Measurements from ENCODE around the gene SIGLEC7. TPM values are rescaled to one million over a fixed set of nuclear protein-coding genes. Genes with fewer than 3 reads are reported as not detected.

The SIGLEC7 gene
- not detected in 2 replicates for total RNA-seq

DNA sequence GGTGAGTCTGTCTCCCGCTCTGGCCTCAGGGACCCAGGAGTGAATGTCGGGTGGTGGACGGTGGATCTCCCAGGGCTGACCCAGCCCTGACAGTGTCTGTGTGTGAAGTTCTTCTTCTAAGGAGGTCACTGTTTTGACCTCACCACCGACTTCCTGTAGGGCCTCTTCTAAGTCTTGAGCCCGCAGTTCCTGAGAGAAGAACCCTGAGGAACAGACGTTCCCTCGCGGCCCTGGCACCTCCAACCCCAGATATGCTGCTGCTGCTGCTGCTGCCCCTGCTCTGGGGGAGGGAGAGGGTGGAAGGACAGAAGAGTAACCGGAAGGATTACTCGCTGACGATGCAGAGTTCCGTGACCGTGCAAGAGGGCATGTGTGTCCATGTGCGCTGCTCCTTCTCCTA is at the start of gene SIGLEC7:
TSS of gene SIGLEC7 (plus strand) at position 183 of the 400 bp plus-strand sequence. CDS start at position 252, 69 bp downstream.
- H3K27me3 ChIP-seq (ENCODE audit: control insufficient read depth, insufficient read depth, low read length), result no peaks in the 10 kb centered on the region
- no peak for FAIRE-seq
- no peak for DNase-seq (ENCODE audit: low read depth)
- TF ChIP-seq, protein P1, sequence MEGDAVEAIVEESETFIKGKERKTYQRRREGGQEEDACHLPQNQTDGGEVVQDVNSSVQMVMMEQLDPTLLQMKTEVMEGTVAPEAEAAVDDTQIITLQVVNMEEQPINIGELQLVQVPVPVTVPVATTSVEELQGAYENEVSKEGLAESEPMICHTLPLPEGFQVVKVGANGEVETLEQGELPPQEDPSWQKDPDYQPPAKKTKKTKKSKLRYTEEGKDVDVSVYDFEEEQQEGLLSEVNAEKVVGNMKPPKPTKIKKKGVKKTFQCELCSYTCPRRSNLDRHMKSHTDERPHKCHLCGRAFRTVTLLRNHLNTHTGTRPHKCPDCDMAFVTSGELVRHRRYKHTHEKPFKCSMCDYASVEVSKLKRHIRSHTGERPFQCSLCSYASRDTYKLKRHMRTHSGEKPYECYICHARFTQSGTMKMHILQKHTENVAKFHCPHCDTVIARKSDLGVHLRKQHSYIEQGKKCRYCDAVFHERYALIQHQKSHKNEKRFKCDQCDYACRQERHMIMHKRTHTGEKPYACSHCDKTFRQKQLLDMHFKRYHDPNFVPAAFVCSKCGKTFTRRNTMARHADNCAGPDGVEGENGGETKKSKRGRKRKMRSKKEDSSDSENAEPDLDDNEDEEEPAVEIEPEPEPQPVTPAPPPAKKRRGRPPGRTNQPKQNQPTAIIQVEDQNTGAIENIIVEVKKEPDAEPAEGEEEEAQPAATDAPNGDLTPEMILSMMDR (IDR thresholded peaks at IDR 0.05; ENCODE audit: insufficient read depth, low read length, severe bottlenecking), result no peak
- H3K36me3 ChIP-seq (ENCODE audit: control insufficient read depth, insufficient read depth, low read length), result no peaks in the 10 kb centered on the region
- no peak within 1 kb of the TSS for H3K4me3 ChIP-seq (ENCODE audit: low read depth, low read length)

DNA sequence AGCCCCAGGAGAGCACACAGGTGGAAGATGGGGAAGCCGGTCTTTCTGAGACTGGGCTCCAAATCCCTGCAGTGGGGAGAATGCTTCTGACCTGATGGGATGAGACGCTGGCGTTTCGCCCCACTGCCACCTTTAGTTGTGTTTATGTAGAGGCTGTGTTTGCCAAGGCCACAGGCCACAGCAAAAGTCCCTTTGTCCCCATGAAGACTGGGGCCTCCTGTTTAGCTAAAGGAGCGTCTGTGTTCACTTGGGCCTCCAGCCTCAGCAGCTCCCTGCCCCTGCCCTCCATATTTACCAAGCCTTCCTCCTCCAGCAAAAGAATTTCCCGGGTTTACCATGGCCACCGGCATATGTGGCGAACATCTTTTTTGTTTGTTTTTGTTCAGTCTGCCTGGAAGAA is 49.0 kb upstream of the SIGLEC7 start:
- peaks cover 4% of the 10 kb centered on the region for H3K36me3 ChIP-seq (ENCODE audit: control insufficient read depth, insufficient read depth, low read length)
- H3K27me3 ChIP-seq (ENCODE audit: control insufficient read depth, insufficient read depth, low read length), result peaks cover 11% of the 10 kb centered on the region
- DNase-seq (ENCODE audit: low read depth) (no peak), FAIRE-seq (no peak)
- TF ChIP-seq, protein P1 (IDR thresholded peaks at IDR 0.05; ENCODE audit: insufficient read depth, low read length, severe bottlenecking), result no peak
- no peak overlapping the region for H3K4me3 ChIP-seq (ENCODE audit: low read depth, low read length)

DNA sequence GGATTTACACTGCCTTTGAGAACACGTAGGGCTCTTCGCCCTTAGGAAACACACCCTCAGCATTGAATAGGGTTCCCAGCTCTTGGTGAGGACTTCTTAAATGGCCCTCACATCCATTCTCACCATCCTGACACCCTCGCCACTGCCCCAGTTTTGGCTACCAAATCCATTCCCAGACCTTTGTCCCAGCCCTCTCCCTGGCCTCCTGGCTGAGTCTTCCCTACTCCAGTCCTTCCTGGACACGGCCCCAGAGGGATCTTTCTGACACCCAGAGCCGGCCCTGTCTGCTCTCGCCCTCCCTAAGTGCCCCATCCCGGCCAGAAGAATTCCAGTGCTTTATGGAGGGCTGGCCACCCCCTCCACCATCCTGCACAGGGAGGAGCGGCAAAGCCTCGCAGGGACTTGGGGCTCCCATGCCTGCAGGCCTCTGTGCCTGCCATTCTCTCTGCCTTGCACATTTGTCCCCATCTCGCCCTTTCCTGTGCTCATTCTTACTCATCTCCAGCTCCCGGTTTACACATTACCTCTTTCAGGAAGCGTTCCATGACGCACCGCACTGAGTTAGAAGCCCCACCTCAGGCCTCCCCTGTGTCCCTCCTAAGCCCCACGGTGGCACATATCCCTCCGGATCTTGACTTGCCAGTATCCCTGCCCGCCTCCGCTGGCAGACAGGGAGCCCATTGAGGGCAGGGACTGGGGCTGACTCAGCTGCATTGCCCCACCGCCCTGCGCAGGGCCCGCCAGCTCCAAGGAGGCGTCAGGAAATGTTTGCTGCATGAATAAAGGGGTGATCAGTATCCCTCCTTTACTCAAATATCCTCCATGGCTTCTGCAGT is 48.4 kb upstream of the SIGLEC7 start:
- Histone ChIP-seq H3K27me3 (ENCODE audit: control insufficient read depth, insufficient read depth, low read length) (peaks cover 11% of the 10 kb centered on the region), H3K36me3 (ENCODE audit: control insufficient read depth, insufficient read depth, low read length) (peaks cover 4% of the 10 kb centered on the region), H3K4me3 (ENCODE audit: low read depth, low read length) (no peak overlapping the region)
- DNase-seq (ENCODE audit: low read depth), result peak; percentile 48
- TF ChIP-seq, protein P1 (IDR thresholded peaks at IDR 0.05; ENCODE audit: insufficient read depth, low read length, severe bottlenecking), result no peak
- FAIRE-seq, result peak; percentile 32

DNA sequence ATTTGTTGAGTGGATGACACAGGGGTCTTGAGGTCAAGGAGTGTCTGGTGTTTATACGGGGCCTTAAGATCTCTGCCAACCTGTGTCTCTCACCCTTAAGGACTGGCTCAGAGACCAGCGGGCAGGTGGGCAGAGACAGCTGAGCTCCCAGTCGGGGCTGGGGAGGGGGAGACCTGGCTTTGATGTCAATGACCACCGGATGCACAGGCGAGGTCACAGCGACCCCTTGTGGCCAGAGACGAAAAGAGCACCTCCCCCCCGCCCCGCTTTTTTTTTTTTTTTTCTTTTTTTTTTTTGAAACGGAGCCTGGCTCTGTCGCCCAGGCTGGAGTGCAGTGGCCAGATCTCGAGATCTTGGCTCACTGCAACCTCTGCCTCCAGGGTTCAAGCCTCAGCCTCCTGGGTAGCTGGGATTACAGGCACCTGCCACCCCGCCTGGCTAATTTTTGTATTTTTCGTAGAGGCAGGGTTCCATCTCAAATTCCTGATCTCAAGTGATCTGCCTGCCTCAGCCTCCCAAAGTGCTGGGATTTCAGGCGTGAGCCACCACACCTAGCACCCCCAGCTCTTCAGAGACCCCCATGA is 47.3 kb upstream of the SIGLEC7 start:
- H3K36me3 ChIP-seq (ENCODE audit: control insufficient read depth, insufficient read depth, low read length), result peaks cover 4% of the 10 kb centered on the region
- FAIRE-seq (no peak), DNase-seq (ENCODE audit: low read depth) (no peak)
- peaks cover 7% of the 10 kb centered on the region for H3K27me3 ChIP-seq (ENCODE audit: control insufficient read depth, insufficient read depth, low read length)
- TF ChIP-seq, protein P1 (IDR thresholded peaks at IDR 0.05; ENCODE audit: insufficient read depth, low read length, severe bottlenecking), result peak; percentile 80
- H3K4me3 ChIP-seq (ENCODE audit: low read depth, low read length), result no peak overlapping the region

DNA sequence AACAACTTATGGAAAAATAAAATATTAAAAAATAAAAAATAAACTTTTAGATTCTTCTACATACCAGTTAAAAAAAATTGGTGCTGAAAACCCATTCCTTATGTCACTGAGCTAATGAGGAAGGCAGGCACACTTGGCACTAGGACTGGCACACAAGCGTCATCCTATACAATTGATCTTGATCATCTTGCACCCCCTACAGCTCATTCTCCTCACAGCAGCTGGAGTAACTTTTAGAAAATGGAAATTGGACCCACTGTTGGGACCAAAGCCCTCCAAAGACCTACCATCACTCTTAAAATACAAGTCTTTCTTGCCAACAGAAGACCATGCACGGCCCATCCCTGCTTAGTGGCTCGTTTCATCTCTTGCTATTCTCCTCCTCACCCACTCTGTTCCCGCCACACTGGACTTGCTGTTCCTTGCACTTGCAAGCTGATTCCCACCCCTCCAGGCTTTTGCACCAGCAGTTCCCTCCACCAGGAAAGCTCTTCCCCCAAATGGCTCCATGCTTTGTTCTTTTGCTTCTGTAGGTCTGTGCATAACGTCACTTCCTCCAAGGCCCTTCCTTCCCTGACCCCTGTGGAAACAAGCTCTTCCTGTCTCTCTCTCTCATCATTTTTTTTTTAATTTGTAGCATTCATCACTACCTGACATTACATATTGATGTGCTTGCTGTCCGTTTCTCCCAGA is 45.5 kb upstream of the SIGLEC7 start:
- H3K27me3 ChIP-seq (ENCODE audit: control insufficient read depth, insufficient read depth, low read length), result no peaks in the 10 kb centered on the region
- no peak for DNase-seq (ENCODE audit: low read depth)
- TF ChIP-seq, protein P1 (IDR thresholded peaks at IDR 0.05; ENCODE audit: insufficient read depth, low read length, severe bottlenecking), result peak; percentile 35
- no peak for FAIRE-seq
- H3K36me3 ChIP-seq (ENCODE audit: control insufficient read depth, insufficient read depth, low read length), result peaks cover 4% of the 10 kb centered on the region
- no peak overlapping the region for H3K4me3 ChIP-seq (ENCODE audit: low read depth, low read length)

All from bronchial epithelial cell (primary cell).